NCI-H2029 treated with DMSO at 0.1 percent for 48 hours (cell line): ENCODE results near the gene STBD1.
"Not testable (repeated sequence)": the region's sequence is repeated elsewhere in the genome, so short reads cannot be mapped to it uniquely, and the experiment has no call there.

Experiments
- DNase-seq: peaks from one replicate; lab custom pipeline; 2025; lab: John Stamatoyannopoulos, UW

The STBD1 gene

DNA sequence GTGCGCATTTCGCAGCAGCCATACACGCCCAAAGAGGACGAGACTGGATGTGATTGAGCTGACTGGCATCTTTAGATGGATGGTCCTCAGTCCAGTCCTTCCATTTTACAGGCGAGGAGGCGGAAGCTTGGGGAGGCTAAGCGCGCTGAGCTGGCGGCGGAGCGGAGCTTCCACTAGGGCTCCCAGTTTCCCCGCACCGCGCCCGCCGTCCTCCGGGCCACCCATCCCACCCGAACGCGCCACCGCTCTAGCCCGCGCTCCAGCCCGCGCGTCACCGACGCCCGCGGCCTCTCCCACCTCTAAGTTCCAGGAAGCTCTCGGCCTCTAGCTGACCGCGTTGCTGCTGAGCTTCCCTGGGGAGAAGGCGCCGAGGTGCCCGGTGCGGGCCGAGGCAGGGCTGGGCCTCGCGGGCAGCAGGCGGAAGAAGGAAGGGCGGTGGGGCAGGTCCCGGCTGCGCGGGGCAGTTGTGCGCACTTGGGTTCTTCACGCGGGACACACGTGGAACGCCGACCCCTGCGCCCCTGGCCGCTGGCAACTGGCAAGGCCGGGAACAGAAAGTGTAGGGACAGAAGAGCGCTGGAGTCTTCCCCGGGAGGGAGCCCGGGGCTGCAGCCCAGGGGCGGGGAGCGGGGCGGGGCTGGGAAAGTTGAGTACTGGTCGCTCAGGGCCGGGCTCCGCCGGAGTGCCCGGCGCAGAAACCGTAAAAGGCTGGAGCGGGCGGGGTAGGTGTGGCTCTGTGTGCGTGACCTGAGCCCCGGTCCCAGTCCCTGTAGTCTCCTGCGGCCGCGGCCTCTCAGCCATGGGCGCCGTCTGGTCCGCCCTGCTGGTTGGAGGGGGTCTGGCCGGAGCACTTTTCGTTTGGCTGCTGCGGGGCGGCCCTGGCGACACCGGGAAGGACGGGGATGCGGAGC lies at the start of gene STBD1:
Gene STBD1 (plus strand): TSS at position 763 of the 911 bp plus-strand sequence. CDS start 37 bp downstream, at position 800.
- no peak for DNase-seq

DNA sequence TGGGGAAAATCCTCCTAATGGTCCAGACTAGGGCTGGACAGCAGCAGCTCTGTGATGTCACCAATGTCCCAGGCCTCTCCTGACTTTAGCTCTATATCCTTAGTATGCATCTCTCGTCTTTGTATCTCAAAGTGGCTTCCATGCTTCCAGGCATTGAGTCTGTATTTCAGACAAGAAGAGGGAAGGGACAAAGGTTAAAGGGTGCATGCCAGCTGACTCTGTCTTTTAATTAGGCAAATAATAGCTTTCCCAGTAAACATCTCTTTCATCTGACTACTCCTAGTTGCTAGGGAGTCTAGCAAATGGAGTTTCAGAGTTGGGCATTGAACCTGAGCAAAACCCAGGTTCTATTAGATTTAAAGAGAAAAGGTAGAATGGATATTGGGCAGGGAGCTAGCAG lies 49.6 kb upstream of the STBD1 start:
- no peak for DNase-seq

DNA sequence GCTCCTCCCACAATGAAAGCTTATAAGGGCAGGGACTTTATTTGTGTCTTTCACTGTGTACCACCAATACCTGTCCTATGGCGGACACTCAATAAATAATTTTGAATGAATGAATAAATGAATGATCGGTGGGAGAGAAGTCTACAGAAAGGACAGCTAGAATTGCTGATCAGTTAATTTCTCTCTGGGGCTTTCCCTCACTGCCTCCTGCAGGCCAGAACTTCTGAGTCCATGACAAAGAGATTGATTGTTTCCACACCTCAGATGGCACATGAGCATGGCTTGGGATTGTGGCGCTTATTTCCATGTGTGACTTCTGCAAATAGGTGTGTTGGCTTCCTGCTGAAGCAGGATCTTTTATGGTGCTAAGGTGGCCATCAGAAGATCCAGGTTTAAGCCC lies 48.7 kb upstream of the STBD1 start:
- DNase-seq = no peak

DNA sequence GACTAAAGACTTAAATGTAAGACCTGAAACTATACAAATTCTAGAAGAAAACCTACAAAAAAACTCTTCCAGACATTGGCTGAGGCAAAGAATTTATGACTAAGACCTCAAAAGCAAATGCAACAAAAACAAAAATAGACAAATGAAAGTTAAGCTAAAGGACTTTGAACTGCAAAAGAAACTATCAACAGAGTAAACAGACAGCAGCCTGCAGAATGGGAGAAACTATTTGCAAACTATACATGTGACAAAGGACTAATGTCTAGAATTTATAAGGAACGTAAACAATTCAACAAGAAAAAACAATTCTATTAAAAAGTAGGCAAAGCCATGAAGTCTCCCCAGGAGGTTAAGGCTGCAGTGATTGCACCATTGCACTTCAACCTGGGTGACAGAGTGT lies 46.0 kb upstream of the STBD1 start:
- DNase-seq = no peak

DNA sequence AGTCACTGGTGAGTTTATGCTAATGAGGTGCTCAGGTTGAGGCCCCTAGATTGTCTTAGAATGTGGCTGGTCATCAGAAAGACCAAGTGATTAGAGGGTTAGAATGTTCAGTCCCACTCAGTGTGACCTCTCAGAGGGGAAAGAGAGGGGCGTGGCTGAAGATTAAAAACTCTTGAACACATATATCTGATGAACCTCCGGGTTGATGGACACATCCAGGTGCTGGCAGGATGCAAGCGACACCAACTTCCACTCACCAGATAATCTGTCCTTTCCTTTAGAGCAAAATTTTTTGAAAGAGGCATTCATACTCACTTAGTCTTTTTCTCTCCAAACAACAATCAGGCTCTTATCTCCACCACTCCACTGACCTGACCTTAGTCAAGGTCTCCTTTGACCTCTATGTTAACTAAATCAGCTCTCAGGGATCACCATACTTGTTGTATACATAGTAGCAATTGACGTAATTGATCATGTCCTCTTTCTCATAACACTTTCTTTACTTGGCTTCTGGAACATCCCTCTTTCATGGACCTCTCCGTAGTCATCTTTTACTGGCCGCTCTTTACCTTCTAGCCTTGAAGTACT lies 40.8 kb upstream of the STBD1 start:
- DNase-seq = no peak

DNA sequence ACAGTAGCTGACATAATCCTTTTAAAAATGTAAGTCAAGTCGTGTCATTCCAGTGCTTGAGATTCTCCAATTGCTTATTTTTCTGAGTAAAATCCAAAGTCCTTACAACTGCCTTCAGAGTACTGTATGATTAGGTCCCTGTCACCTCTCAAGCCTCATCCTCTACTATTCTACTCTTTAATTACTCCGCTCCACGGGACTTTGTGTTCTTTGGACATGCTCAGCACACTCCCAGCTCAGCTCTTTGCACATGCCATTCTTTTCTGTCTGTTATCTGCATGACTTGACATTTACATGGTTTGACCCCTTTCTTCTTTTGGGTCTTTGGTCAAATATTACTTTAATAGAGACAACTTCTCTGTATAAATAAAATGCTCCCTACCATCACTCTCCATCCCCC lies 39.9 kb upstream of the STBD1 start:
- DNase-seq = no peak

DNA sequence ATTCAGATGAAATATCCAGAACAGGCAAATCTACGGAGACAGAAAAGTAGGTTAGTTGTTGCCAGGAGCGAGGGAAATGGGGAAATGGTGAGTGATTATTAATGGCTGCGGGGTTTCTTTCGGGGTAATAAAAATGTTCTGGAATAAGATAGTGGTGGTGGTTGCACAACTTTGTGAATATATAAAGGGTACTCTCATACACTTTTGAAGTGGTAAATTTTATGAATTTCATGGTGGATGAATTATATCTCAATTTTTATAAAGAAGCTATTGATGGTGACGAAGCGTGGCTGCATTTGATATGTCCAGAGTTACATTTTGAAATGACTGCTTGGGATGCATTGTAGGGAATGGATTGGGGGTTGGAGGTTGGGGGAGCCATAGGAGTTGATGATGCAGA lies 38.7 kb upstream of the STBD1 start:
- DNase-seq = no peak

DNA sequence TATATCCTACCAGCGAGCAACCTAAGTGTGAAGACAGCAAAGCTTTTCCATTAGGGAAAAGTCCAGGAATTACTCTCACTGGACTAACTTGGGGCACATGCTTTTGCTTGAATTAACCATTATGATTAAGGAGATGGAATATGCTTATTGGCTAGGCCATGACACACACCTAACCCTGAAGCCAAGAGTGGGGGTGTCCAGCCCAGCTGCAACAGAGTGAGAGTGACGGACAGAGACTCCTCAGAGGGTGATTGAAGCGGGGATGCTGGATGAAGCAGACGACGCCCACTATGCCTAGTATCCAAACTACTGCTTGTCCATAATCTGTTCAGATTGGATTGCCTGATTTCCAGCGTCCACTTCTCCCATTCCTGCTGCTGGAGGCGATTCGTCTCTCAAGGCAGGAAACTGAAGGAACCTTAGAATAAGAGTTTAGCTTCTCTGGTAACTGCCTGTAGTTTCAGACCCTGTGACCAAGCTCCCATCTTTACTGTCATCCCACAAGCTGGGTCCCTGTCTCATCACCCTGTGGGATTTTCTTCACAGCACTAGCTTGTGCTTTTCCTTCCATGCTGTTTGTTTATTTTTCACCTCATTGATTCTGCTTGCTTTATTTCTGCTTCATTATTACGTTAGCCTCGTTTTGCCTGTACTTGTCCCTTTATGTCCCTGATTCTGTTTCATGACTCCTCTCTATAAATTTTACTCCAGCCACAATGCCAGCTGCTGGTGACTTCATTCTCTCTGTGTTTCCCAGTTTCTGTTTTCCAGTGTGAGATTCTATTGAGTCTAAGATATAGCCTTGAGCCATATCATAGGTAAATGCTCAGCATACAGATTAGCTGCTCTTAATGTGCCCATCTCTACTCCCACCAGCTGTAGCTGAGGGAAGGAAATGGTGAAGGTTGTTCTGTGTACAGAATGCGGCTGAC lies 36.0 kb upstream of the STBD1 start:
- no peak for DNase-seq

DNA sequence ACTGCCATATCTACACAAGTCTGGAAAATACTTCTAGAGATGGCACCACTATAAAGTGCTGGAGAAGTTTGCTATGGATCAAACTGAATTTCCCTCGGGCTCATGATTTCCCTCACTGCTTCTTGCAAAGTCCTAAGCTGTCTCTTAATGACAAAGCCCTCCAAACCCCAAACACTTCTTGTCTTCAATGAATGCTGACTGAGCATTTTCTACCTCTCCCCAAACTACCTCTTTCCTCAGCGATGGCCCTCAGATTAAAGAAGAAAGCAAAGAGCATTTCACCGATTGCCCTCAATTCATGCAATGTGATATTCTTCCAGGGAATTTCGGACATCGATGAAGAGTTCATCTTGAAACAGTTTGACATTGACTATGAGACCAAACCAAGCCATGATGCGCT lies 35.3 kb upstream of the STBD1 start:
- no peak for DNase-seq

DNA sequence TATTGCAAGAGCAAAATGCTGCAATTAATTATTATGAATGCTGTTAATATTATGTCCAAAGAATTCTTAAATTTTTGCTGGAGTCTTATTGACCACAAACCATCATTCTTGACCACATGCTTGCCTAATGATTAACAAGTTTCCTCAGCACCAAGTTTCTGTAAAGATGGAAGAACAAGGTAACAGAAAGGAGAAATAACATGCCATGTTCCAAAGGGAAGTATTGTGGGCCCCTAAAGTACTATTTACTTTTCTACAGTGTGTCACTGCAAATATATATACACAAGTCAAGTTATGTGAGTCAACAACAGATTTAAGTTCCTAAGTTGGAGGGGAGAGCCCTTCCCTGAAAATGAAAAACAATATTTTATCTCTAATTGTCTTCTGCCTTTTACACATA lies 34.5 kb upstream of the STBD1 start:
- DNase-seq = no peak

DNA sequence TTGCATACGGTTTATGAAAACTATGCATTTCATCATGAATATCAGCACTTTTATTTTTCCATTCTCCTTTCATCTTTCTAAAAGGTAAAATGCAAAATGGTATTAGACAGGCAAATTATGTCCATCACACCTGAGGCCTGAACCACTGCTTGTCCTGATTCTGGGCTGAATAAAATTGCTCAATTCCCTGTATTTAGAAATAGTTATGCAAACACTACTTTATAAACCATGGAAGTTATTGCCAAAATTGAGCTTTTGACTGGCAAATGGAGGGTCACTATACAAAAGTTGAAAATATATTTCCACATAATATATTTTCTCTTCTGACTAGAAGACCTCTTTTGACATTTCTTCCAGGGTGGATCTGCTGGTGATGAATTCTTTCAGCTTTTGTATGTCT lies 34.0 kb upstream of the STBD1 start:
- DNase-seq = no peak

DNA sequence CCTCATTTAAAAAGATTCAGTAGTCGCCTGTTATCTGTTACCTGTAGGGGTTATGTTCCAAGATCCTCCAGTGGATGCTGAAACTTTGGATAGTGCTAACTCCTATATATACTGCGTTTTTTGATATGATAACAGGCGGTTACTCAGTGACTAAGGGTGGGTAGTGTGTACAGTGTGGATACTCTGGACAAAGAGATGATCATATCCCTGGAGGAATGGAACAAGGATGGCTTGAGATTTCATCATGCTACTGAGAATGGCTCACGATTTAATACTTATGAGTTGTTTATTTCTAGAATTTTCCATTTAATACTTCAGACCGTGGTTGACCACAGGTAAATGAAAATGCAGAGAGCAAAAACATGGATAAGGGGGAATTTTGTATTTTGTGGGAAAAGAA lies 33.5 kb upstream of the STBD1 start:
- no peak for DNase-seq

DNA sequence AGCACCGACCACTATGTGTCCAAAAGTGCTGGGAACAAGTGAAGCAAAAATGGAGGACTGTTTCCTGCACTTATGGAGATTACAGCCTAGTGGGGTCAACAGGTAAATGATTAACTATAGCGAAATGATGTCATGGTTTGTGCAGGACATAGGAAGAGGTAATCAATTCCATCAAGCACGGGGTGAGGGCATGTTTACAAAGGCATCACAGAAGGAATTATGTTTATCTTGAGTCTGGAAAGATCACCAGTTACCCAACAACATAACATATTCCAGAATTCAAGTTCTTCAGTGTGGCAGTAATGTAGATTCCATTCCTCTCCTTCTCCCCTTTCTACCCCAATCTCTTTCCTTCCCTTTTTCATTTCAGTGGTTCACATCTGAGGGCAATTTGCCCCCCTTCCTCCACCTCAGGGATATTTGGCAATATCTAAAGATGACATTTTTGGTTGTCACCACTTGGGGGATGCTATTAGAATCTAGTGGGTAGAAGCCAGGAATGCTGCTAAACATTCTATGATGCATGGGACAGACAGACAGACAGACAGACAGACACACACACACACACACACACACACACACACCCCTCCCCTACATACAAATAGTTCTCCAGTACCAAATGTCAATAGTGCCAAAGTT lies 30.9 kb upstream of the STBD1 start:
- no peak for DNase-seq

DNA sequence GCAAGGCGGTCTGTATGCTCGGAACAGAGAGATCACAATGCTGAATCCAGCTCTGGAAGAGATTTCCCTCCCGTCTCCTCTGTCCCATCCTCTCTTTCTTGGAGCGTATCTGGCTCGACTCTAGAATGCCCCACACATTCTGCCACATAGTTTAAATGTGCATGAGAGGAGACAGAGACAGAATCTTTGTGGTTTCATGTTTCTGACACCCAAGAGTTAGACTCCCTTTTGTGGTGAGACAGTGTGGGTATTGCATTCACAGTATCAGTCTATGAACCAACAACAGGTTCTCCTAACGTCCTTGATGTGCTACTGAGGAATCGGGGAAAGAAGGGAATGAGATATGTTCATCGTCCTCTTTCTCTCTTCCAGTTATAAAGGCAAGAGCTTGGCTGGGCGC lies 29.7 kb upstream of the STBD1 start:
- no peak for DNase-seq

DNA sequence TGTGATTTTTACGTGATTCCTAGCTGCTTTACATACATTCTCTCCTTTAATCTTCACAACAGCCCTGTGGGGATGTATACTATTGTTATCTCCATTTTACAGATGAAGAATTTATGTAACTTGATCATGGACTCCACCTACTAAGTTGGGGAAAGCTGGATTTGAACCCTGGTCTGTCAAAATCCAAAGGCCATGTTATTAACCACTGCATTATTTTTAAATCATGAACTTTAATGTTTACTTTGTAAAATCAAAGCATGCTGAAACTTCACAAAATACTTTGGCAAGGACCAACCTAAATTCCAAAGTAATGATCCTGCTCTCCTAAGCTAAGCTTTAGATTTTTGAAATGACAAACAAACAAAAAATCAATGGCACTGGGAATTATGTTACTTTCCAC lies 28.9 kb upstream of the STBD1 start:
- no peak for DNase-seq

DNA sequence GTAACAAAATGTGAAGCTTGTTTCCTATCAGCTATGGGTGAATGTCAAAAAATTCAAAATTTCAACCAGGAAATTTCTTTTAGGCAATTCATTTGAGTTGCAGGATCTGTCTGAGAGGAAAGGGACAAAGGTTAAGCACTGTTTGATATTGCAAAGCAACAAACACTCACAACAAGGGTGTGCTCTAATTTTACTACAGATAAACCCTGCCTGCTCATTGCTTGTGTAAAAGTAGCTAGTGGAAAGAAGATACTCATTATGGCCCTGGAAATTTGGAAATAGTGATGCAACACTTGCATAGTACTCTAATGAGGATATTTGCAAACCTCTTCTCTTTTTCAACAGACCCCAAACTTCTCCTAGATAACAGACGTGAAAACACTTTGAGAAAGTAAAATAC lies 27.9 kb upstream of the STBD1 start:
- no peak for DNase-seq

DNA sequence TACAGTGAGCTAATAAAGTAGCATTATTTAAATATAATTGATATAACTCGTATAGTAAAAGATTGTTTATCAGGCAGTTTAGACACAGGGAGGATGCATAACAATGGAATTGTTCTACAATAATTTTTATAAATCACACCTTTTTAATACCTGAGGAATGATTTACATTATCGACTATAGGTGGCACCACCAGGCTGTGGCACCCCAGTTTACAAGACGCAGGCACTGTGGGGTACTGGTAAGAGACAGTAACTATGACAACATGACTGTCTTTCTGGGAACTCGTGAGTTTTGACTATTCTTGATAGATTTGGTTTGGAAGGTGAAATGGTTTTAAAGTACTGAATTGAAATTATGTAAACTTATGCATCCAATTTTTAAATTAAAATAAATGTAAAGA lies 27.1 kb upstream of the STBD1 start:
- DNase-seq = no peak

DNA sequence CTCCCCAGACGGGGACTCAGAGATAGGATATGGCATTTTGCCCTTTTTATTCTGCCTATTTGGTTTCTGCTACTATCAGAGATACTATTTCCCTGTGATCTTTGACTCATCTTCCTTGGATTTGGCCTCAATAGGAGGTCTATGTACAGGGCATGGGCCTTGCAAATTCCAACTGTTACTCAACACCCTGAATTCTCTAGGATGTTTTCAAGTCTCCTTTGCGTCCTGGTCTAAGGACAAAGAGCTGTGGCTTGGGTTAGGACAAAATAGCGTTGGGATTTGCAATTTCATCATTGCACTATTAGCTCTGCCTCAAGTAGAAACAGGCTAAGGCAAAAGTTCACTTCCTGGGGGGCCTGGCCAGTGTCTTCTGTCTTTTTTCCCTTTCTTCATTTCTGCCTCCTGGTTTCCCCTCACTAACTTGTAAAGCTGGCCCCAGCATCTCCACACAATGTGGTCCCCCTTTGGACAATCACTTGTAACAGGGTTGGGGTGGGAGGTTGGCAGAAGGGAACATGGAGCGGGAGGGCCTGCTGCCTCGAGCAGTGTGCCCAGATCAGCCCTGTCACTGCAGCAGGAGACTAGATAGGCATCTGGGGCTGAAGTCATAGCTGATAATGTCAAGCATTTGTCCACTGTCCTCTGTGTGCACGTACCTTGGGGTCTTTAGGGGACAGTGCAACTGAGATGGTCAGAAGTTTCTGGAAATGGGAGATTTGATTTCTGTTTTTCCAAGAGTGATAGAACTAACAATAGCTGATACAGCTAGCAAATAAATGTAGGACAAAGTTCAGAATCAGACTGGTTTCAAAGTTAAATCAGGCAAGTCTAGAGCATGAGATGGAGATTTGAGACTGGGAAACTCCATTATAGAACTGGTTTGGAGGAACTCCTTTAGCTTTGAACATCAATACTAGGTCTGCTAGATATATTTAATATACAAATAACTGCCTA lies 25.8 kb upstream of the STBD1 start:
- DNase-seq = no peak

DNA sequence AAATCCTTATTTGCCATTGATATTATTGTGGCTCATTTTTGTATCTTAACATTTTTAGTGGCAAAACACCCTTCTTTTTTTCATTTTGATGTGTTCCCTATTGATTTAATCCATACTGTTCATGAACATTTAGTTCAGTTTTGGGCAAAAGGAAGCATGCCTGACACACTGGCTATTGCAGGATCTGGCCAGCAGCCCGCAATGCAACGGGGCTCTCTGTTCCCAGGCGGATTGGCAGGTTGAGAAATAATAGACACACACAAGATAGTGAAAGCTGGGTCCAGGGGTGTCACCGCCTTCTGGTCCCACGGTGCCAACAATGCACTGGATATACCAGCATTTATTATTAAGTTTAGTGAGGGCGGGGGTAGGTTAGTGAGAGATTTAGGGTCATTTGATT lies 24.9 kb upstream of the STBD1 start:
- not testable (repeated sequence) for DNase-seq

DNA sequence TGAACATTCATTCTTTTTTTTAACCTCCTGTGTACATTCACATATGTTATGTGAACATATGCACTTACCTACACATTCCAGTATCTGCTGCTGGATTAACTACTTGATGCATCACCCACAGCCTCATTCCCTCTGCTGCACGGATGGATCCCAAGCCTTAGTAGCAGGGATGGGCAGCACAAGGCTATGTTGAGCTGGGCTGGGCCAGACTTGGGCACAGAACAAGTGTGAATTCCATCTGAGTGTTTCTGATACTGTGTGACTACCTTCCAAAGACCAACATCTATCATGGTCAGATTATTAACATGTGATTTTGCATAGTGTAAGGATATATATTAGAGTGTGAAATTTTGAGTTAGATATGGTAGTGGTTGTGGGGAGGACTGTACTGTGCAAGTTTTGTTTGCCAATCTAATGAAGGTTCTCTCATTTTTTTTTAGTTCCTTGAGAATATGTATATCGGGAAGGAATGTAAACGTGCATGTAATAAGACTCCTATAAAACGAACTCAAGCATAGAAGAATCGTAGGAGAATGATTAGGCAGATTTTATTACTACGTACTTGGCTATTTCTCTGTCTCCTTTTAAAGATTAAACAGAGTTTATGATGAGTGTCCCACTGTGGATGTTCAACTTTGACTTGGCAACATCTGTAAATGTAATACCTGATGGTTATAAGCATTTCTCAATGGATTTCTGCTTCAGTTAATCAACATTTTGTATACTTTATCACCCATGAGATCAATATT lies 23.4 kb upstream of the STBD1 start:
- no peak for DNase-seq
